ENCODE results near the gene FLYWCH1. TPM values are rescaled to one million over a fixed set of nuclear protein-coding genes. Genes with fewer than 3 reads are reported as not detected.

The FLYWCH1 gene
- total and polyA plus RNA-seq, 9 of the 15 experiments (the other 6 are each of a cell fraction or from before 2014, with no cell fraction given) = 0.18 to 33.6 (median 11.3) TPM

DNA sequence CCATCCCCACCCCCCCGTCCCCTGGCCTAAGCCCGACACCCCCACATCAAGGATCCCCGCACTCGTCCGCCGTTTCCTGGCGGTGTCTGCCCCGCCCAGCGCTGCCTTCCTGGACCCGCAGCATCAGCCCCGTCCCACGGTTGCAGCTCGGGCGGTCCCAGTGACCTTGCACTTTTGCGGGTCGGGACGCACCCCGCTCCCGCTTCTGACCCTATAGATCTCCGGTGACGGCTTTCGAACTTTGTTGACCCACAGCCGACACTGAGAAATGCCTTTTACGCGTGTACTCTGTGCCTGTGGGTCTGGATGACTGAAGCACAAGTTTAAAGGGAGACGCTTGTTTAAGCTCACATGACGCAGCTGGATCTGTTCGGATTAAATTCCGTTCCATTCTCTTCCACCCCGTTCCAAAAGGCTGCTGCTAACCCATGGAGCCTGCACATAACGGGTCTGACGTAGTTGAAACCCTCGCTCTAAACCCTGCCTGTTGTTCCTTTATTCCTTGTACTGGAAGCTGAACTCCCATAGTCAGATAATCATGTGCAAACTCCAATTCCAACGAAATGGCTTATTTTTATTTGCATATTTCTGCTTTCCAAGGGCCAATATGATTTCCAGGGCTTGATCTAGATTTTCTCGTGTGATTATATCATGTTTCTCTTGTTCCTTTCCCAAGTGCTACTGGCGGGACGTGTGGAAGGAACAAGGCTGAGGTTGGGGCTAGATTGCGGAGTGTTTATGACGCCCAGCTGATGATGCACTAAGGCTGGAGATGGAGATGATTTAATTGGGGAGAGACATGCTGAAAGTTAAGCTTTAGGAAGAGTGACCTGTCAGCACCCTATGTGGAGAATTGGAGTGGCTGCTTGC, 834 bp downstream of the FLYWCH1 start (continued):
- TF ChIP-seq, protein P1, sequence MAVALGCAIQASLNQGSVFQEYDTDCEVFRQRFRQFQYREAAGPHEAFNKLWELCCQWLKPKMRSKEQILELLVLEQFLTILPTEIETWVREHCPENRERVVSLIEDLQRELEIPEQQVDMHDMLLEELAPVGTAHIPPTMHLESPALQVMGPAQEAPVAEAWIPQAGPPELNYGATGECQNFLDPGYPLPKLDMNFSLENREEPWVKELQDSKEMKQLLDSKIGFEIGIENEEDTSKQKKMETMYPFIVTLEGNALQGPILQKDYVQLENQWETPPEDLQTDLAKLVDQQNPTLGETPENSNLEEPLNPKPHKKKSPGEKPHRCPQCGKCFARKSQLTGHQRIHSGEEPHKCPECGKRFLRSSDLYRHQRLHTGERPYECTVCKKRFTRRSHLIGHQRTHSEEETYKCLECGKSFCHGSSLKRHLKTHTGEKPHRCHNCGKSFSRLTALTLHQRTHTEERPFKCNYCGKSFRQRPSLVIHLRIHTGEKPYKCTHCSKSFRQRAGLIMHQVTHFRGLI (CRISPR knock-in tag; IDR thresholded peaks at IDR 0.05) = no peak
- TF ChIP-seq, protein P2, sequence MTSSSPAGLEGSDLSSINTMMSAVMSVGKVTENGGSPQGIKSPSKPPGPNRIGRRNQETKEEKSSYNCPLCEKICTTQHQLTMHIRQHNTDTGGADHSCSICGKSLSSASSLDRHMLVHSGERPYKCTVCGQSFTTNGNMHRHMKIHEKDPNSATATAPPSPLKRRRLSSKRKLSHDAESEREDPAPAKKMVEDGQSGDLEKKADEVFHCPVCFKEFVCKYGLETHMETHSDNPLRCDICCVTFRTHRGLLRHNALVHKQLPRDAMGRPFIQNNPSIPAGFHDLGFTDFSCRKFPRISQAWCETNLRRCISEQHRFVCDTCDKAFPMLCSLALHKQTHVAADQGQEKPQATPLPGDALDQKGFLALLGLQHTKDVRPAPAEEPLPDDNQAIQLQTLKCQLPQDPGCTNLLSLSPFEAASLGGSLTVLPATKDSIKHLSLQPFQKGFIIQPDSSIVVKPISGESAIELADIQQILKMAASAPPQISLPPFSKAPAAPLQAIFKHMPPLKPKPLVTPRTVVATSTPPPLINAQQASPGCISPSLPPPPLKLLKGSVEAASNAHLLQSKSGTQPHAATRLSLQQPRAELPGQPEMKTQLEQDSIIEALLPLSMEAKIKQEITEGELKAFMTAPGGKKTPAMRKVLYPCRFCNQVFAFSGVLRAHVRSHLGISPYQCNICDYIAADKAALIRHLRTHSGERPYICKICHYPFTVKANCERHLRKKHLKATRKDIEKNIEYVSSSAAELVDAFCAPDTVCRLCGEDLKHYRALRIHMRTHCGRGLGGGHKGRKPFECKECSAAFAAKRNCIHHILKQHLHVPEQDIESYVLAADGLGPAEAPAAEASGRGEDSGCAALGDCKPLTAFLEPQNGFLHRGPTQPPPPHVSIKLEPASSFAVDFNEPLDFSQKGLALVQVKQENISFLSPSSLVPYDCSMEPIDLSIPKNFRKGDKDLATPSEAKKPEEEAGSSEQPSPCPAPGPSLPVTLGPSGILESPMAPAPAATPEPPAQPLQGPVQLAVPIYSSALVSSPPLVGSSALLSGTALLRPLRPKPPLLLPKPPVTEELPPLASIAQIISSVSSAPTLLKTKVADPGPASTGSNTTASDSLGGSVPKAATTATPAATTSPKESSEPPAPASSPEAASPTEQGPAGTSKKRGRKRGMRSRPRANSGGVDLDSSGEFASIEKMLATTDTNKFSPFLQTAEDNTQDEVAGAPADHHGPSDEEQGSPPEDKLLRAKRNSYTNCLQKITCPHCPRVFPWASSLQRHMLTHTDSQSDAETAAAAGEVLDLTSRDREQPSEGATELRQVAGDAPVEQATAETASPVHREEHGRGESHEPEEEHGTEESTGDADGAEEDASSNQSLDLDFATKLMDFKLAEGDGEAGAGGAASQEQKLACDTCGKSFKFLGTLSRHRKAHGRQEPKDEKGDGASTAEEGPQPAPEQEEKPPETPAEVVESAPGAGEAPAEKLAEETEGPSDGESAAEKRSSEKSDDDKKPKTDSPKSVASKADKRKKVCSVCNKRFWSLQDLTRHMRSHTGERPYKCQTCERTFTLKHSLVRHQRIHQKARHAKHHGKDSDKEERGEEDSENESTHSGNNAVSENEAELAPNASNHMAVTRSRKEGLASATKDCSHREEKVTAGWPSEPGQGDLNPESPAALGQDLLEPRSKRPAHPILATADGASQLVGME (CRISPR knock-in tag; IDR thresholded peaks at IDR 0.05) = no peak
- TF ChIP-seq SIN3A (IDR thresholded peaks at IDR 0.05; ENCODE audit: borderline replicate concordance in 2 of 2, control insufficient read depth in 1 of 2, low read depth in 2 of 2, low read length in 2 of 2) (0 out of 4 replicates have a peak, but pooled peaks of 1 of the 2 experiments have one; percentile 19), SETDB1 (IDR thresholded peaks at IDR 0.05; ENCODE audit: low read length) (no peak), SMAD3 (CRISPR knock-in tag; conservative IDR thresholded peaks at IDR 0.05) (no peak), ELF2 (CRISPR knock-in tag; IDR thresholded peaks at IDR 0.05) (no peak), HDAC1 (IDR thresholded peaks at IDR 0.05) (peak in 1 of 2 experiments; percentile 39; a peak in 1 of 4 replicates), RBBP5 (IDR thresholded peaks at IDR 0.05; ENCODE audit: borderline replicate concordance, insufficient read depth, low read length, poor library complexity, severe bottlenecking) (peak; percentile 67), ZNF316 (IDR thresholded peaks at IDR 0.05) (peak; percentile 54), SOX6 (IDR thresholded peaks at IDR 0.05) (no peak), NBN (IDR thresholded peaks at IDR 0.05; ENCODE audit: low read depth) (no peak), ZNF644 (tag; IDR thresholded peaks at IDR 0.05; ENCODE audit: low read depth) (no peak), POLR3G (IDR thresholded peaks at IDR 0.05; ENCODE audit: extremely low read depth, insufficient read length, insufficient replicate concordance) (no peak), ZNF24 (IDR thresholded peaks at IDR 0.05) (no peak), ZNF263 (CRISPR knock-in tag; IDR thresholded peaks at IDR 0.05; ENCODE audit: borderline replicate concordance) (0 out of 2 replicates have a peak, but pooled peaks have one; percentile 30), SNIP1 (IDR thresholded peaks at IDR 0.05; ENCODE audit: low read depth) (no peak), HEY1 (CRISPR knock-in tag; IDR thresholded peaks at IDR 0.05; ENCODE audit: borderline replicate concordance) (no peak), LEF1 (IDR thresholded peaks at IDR 0.05) (no peak), NEUROD1 (IDR thresholded peaks at IDR 0.05; ENCODE audit: borderline replicate concordance, low read depth, low read length, partially characterized antibody) (peak; percentile 18)
- TF ChIP-seq, protein P3, sequence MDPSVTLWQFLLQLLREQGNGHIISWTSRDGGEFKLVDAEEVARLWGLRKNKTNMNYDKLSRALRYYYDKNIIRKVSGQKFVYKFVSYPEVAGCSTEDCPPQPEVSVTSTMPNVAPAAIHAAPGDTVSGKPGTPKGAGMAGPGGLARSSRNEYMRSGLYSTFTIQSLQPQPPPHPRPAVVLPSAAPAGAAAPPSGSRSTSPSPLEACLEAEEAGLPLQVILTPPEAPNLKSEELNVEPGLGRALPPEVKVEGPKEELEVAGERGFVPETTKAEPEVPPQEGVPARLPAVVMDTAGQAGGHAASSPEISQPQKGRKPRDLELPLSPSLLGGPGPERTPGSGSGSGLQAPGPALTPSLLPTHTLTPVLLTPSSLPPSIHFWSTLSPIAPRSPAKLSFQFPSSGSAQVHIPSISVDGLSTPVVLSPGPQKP (CRISPR knock-in tag; IDR thresholded peaks at IDR 0.05) = no peak

Data from K562 (cell line).